GM19351 (cell line): ENCODE data around the gene STX17.
"Not testable (repeated sequence)": the region's sequence is repeated elsewhere in the genome, so short reads cannot be mapped to it uniquely, and the experiment has no call there.

Experiments used
- ATAC-seq: cut with Tn5 transposase; IDR thresholded peaks from one replicate; pipeline ENCODE4 v1.9.1; 2021; ENCODE audit warnings: mild to moderate bottlenecking, moderate library complexity; ENCODE audit not compliant: unreplicated experiment

The STX17 gene

DNA sequence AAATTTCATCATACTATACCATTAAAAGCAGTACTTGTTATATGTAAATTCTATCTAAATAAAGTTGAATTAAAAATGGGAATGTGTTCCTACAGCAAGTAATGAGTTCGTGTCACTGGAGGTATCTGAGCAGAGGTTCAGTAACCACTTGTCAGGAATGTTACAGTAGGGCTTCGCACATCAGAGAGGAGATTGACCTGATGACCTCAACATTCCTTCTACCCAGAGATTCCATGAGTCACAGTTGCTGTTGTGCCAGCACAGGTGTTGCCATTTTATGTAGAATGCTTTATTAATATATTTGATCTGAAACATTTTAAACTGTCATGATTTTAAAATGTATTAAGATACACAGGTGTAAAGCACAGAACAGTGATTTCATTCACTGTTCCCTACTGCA is 60.3 kb downstream of the STX17 start:
- ATAC-seq = no peak

DNA sequence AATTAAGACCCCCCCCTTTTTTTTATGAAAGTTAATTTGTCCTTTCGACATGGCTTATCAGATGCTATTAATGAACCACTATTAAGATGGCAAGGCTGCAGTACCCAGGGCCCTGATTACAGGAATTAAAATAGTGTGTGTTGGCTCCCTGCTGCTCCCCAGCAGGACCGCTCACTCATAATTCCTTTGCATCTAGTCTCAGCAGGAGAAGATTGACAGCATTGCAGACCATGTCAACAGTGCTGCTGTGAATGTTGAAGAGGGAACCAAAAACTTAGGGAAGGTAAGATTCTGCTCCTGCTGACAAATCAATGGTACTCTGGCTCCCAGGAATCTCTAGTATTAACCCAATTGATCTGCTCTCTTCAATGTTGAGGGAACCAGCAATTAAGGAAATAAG is 61.0 kb downstream of the STX17 start:
- no peak for ATAC-seq

DNA sequence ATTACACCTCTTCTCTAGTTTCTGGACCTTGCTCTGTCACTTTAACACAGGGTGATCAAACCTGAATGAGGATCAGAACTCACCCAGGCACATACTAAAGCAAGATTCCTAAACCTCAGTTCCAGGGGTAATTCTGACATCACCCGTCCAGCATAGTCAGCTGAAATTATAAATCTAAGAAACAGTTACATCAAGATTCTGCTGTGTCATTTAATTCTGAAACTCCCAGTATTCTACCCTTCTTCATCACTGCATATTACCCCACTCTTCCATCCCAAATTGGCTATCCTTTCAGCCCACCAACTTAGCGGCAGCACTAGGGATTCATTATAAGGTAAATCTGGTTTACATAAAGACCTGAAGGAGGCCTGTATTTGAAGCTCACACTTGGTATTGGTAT is 64.0 kb downstream of the STX17 start:
- no peak for ATAC-seq

DNA sequence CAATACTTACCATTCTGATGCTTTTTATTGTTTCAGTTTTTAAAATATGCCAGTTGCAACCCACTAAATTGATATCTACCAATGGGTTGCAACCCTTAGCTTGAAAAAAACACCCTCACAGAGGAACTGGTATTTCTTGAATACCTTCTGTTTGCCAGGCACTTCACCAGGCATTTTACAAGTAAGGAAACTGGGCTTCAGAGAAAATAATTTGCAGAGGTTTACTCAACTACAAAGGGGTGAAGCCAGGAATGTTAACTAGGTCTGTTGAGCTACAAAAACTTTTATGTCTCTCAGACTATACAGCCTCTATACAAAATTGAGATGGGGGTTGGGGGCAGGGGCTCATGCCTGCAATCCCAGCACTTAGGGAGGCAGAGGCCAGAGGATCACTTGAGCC is 65.0 kb downstream of the STX17 start:
- ATAC-seq = no peak

DNA sequence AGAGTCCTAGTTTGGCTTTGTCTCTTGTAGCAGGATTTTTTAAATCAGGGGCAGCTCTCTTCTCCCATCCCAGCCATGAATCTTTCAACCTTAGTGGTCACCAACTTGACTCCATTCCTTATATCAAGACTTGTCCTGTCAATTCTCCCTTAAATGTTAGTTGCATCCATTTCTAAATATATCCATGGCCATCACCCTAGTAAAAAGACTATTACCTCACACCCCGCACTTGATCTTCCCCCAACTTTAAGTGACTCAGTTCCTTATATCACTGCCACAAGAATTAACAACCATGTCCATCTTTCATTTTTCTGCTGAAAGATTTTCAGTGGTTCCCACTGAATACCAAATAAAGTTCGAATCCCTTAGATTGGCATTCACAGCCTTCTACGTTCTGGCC is 67.0 kb downstream of the STX17 start:
- ATAC-seq = no peak

DNA sequence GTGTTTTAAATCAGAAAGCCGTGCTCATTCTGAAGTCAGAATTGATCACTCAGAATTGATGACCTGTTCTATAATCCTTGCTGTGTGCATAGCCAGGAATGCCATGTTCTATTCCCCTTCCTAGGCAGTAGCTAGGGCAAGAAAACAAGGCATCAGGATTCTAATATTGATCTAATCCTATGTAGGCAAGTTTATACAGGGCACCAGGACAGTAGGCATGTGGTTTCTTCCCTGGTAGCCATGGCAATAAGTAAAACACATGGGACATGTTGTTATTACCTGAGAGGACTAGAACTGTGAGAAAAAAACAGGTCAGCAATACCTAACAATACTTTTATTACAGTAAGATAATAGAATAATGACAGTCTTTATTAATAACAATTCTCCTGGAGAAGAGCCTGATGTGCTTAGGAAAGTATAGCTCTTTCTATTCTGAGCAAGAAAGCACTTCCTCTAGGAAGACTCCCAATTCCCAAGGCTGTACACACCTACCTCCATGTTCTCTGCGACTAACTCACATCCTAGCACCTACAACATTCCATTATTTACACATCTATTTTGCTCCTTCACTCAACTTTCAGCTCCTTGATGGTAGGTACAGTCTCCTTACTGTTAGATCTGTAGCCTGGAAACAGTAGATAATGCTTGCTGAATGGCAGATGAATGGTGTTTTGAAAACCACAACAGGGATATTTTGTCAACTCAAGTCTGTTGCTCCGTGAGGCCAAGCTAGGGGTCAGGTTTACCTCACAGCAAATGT is 70.8 kb downstream of the STX17 start:
- no peak for ATAC-seq

DNA sequence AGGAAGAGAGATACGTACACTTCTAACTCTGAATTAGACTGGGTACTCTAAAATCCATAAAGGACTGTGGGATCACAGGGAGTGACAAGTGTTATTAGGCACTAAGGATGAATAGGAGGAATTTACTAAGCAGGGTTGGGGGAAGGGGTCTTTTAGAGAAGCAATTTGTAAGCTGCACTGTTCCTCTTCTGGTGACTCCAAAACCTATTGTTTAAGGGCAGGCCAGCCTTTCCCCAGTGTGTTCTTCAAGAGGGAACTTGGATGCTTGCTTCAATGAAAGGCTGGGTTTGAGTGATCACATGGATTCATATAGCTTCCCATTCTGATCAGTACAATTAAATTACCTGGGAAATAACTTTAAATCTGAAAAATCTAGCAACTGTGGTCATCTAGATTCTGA is 71.8 kb downstream of the STX17 start:
- no peak for ATAC-seq

DNA sequence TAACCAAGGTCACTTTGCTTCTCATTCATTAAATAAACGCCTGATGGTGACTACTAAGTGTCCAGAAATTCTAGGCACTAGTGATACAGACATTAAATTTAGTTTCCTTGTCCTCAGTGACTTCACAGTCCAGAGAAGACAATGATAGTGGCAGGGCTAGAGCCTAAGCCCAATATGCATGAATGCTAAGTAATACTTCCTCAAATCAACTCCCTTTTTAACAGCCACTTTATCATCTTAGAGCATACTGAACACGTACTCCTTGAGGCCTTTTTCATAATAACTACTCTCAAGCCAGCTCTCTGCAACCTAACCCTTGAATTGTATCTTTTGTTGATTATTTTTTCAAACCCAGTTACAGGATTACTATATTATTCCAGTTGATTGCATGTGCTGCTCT is 74.1 kb downstream of the STX17 start:
- ATAC-seq = no peak

DNA sequence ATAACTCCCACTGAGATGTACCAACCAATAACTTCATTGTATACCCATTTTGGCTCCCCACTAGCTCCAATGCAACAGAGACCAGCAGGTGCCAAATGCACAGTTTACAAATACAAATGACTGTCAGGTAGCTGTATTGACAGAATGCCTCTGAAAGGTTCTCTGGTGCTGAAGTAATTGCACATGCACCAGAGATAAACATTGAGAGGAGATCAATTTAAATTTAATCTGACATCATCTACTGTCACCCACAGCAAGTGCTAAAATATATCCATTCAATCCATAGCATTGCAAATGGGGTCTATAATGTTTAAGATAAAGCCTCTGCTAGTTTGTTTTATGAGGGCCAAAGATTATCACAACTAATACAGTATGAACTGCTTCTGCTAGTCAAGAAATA is 80.2 kb downstream of the STX17 start:
- no peak for ATAC-seq

DNA sequence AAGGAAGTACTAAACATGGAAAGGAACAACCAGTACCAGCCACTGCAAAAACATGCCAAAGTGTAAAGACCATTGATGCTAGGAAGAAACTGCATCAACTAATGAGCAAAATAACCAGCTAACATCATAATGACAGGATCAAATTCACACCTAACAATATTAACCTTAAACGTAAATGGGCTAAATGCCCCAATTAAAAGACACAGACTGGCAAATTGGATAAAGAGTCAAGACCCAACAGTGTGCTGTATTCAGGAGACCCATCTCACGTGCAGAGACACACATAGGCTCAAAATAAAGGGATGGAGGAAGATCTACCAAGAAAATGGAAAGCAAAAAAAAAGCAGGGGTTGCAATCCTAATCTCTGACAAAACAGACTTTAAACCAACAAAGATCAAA is 84.1 kb downstream of the STX17 start:
- not testable (repeated sequence) for ATAC-seq

DNA sequence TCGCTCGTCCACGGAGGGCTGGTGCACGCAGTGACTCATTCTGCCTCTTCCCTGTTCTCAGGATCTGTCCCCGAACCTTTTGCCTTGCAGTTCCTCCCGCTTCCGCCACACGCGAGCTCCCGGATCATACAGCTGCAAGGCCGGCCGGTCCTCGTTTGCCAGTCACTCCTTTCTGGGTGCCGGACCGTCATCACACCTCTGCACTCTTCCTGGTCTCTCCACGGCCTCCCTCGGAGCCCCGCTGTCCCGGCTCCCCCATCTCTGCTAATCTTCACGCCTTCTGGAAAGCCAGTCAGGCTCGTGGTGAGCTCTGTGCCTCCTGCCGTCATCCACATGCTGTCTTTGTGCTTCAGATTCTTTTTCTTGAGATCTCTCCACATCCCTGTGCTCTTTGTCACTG is 91.8 kb downstream of the STX17 start:
- ATAC-seq = no peak

DNA sequence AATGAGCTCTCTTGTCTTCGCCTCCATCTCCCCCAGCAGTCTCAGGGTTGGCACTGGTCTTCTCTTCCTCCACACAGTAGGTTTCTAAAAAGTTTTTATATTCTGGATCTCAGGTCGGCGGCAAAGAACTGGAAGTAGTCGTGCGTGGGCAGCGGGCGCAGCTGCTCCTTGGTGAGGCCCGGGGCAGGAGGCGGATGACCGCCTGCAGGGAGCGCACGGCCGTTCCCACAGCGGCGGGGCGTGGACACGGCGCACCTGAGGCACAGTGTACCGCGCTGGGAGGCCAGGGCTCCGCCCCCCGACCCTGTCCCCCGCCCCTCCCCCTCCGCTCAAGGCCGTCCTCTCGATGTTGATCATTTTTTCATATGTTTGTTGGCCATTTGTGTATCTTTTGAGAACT is 92.4 kb downstream of the STX17 start:
- ATAC-seq = no peak

DNA sequence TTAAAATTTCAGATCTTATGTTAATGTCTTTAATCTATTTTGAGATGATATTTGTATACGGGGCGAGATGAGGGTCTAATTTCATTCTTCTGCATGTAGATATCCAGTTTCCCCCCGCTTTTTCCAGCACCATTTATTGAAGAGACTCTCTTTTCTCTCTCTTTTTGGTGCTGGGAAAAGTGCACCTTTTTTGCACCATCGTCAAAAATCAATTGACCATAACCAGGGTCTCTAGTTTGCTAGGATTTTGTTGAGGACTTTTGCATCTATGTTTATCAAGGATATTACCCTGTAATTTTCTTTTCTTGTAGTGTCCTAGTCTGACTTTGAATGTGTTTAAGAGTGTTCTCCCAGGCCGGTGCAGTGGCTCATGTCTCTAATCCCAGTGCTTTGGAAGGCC is 93.3 kb downstream of the STX17 start:
- no peak for ATAC-seq

DNA sequence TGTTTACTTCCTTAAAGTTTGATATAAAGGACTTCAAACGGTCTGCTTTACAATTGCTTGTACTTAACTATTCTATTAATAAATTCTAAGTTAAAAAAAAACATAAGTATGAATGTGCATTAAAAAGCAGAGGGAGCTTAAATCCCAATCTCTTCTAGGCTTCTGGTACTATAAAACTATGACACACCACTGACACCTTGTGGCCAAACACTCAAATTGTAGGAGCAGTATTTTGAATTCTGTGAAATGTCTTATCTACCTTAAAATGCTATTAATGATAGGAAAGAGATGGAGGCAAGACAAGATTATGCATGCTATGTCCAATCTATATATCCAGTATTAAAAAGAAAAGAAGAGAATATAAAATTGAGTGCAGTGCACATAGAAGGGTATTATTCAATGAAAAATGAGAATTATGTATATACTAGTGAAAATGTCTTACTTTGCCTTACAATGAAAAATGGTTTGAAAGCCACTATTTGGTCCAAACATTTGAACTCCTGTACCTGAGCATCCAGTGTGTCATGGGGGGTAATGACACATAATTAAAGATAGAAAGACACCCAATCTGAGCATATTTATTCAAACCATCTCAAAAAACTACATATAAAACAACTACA is 104.7 kb downstream of the STX17 start:
- no peak for ATAC-seq

DNA sequence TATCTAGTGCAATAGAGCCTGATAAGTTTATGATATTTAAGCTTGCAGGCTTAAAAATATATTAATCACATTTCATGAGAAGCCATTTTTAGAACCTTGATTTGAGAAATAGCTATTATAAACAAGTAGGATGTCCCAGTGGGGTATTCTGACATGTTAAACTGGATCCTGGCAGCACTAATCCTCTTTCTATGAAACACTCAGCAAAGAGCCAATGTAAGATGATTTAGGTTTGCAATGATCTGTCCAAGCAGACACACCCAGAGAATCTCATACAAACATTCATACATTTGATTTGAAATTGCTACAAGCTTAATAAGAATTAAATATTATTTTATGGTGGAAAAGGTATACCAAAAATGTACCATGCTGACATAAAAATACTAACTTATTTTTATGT is 105.8 kb downstream of the STX17 start:
- ATAC-seq = no peak

DNA sequence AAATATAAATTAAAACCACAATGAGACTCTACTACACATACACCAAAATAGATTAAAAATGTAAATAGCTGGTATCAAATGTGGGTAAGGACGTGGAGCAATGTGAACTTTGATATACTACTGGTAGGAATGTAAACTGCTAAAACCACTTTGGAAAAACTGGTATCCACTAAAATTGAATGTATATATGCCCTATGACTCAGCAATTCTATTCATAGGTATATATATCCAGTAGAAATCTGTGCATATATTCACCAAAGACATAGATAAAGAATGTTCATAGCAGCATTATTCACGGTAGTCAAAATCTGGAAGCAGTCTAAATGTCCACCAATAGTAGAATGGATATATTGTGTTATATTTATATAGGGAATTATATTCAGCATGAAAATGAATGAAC is 107.1 kb downstream of the STX17 start:
- no peak for ATAC-seq

DNA sequence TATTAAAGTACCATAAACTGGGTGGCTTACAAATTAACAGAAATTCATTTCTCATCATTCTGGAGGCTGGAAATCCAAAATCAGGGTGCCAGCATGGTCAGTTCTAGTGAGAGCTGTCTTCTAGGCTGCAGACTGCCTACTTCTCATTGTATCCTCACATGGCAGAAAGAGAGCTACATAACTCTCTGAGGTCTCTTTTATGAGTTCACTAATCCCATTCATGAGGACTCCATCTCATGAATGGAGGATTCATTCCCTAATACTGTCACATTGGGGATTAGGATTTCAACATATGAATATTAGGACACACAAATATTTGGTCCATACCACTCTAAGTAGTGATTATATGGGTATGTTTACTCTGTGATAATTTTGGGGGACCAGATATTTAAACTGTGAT is 108.4 kb downstream of the STX17 start:
- no peak for ATAC-seq

DNA sequence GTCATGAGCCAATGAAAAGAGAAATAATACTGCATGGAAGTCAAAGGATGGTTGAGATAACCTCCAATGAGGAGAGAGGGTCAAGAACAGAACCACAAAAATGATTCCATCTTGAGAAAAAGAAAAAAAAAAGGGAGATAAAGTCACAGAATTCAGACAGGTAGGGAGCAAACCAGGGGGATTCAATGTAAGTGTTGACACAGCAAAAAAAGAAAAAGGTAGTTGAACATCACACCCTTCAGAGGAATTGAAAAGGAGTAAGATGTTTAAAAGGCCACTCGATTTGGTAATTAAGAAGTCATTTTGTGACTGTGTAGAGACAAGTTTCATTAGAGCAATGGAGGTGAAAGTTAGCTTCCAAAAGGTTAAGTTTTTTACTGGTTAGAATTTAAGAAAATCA is 113.1 kb downstream of the STX17 start:
- ATAC-seq = no peak
